HL-60 (cell line): ENCODE results near the gene ZNRF4.

Experiments
- CTCF ChIP-seq: IDR thresholded peaks from one replicate; pipeline ENCODE4 v1.5.1; 2011; ENCODE audit warnings: low read length, control low read depth, inconsistent platforms; ENCODE audit not compliant: insufficient read depth
- GABPA ChIP-seq: IDR thresholded peaks from 2 replicates; pipeline ENCODE4 v1.6.1; 2012; ENCODE audit warnings: low read depth
- POLR2AphosphoS5 ChIP-seq: IDR thresholded peaks from 2 replicates; pipeline ENCODE4 v1.6.1; 2012; ENCODE audit warnings: low read depth

- TF ChIP-seq CTCF (no peak), POLR2AphosphoS5 (no peak), GABPA (no peak)
Observed at GRCh38 chr19:5479958-5480357, 24.7 kb downstream of the ZNRF4 start.
